ENCODE results near the gene TTC7B.

Gene TTC7B

GRCh38 chr14:90570461-90570860, 245.8 kb downstream of the TTC7B start:
- no peak for DNase-seq (ENCODE audit: low spot score)
- TF ChIP-seq, protein P1, sequence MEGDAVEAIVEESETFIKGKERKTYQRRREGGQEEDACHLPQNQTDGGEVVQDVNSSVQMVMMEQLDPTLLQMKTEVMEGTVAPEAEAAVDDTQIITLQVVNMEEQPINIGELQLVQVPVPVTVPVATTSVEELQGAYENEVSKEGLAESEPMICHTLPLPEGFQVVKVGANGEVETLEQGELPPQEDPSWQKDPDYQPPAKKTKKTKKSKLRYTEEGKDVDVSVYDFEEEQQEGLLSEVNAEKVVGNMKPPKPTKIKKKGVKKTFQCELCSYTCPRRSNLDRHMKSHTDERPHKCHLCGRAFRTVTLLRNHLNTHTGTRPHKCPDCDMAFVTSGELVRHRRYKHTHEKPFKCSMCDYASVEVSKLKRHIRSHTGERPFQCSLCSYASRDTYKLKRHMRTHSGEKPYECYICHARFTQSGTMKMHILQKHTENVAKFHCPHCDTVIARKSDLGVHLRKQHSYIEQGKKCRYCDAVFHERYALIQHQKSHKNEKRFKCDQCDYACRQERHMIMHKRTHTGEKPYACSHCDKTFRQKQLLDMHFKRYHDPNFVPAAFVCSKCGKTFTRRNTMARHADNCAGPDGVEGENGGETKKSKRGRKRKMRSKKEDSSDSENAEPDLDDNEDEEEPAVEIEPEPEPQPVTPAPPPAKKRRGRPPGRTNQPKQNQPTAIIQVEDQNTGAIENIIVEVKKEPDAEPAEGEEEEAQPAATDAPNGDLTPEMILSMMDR (conservative IDR thresholded peaks at IDR 0.05; ENCODE audit: low read depth) = no peak
- ChIA-PET POLR2A (ENCODE audit: low non-redundant PET) (no interaction called here), CTCF (no interaction called here)
- H3K27ac ChIP-seq = no peak overlapping the region

- no peak for DNase-seq (ENCODE audit: low spot score)
- ChIA-PET POLR2A (ENCODE audit: low non-redundant PET) (no interaction called here), CTCF (no interaction called here)
- TF ChIP-seq, protein P1 (conservative IDR thresholded peaks at IDR 0.05; ENCODE audit: low read depth) = no peak
- H3K27ac ChIP-seq = no peak overlapping the region
Measured at GRCh38 chr14:90569606-90570387, 246.4 kb downstream of the TTC7B start.

GRCh38 chr14:90569201-90569600, 247.0 kb downstream of the TTC7B start:
- H3K27ac ChIP-seq = no peak overlapping the region
- CTCF ChIA-PET = no interaction called here
- DNase-seq (ENCODE audit: low spot score) = no peak
- TF ChIP-seq, protein P1 (conservative IDR thresholded peaks at IDR 0.05; ENCODE audit: low read depth) = no peak
- POLR2A ChIA-PET (ENCODE audit: low non-redundant PET) = no interaction called here

GRCh38 chr14:90568405-90568804, 247.8 kb downstream of the TTC7B start:
- POLR2A ChIA-PET (ENCODE audit: low non-redundant PET) = no interaction called here
- DNase-seq (ENCODE audit: low spot score) = no peak
- CTCF ChIA-PET = no interaction called here
- no peak overlapping the region for H3K27ac ChIP-seq
- TF ChIP-seq, protein P1 (conservative IDR thresholded peaks at IDR 0.05; ENCODE audit: low read depth) = no peak

DNA sequence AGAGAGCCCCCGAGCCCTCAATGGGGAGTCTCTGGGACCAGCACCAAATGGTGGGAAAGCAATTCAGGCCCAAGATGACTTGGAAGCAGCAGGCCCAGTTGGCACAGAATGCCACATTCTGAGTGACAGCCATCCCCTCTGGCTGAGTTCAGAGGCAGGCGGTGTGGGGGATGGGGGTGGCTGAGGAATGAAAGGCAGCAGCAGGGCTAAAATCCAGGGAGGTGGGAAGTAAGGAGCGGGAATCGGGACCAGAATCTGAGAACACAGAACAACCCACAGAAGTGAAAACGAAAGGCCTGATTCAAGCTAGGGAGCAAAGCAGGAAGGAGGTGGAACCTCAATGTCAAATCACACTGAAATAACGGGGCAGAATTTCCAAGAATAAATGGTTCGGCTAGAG, 248.2 kb downstream of the TTC7B start:
- ChIA-PET CTCF (no interaction called here), POLR2A (ENCODE audit: low non-redundant PET) (no interaction called here)
- H3K27ac ChIP-seq = no peak overlapping the region
- no peak for DNase-seq (ENCODE audit: low spot score)
- TF ChIP-seq, protein P1 (conservative IDR thresholded peaks at IDR 0.05; ENCODE audit: low read depth) = no peak

DNA sequence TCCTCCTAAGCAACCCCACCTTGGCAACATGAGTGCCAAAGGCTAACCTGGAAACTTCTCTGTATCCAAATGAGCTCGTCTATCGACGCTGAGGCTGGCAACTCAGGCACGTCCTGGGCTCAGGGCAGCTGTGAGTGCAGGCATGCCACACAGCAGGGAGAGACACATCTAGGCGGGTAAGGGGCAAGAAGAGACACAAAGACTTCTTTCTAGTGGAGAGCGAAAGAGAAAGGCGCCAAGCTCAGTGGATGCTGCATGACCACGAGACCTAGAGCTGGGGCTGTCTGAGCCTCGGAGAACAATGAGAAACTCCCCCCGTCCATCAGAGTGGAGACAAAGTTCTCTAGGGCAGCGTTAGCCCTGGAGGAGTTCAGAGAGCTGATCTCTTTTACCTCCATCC, 249.0 kb downstream of the TTC7B start:
- POLR2A ChIA-PET (ENCODE audit: low non-redundant PET) = no interaction called here
- TF ChIP-seq, protein P1 (conservative IDR thresholded peaks at IDR 0.05; ENCODE audit: low read depth) = no peak
- CTCF ChIA-PET = no interaction called here
- no peak for DNase-seq (ENCODE audit: low spot score)
- H3K27ac ChIP-seq = no peak overlapping the region

Data from RWPE1 (cell line).